Activated CD4-positive, alpha-beta T cell treated with anti-CD3 and anti-CD28 coated beads, Interleukin-2, Interleukin-6, amounts not matched to agents 100 ng/mL and 50 ng/mL, durations not matched to agents 16 hours and 8 hours (primary cell): ENCODE measurements around the gene VRTN.
A peak's percentile ranks its signal among the peaks of the same experiment; 100 is the strongest.

Source experiments
- DNase-seq: peaks from one replicate; pipeline ENCODE4 v3.0.0-alpha.2; 2020

The VRTN gene

GRCh38 chr14:74400031-74400685, 51.9 kb downstream of the VRTN start:
- no peak for DNase-seq

- DNase-seq: no peak
These were observed 52.7 kb downstream of the VRTN start for GRCh38 chr14:74400919-74401503.

GRCh38 chr14:74401504-74402241, 53.4 kb downstream of the VRTN start:
- peak; percentile 59 for DNase-seq

- no peak for DNase-seq
These were observed 54.4 kb downstream of the VRTN start for GRCh38 chr14:74402401-74403251.

- DNase-seq: no peak
These were observed 55.5 kb downstream of the VRTN start for GRCh38 chr14:74403619-74404417.

- no peak for DNase-seq
These were observed 56.2 kb downstream of the VRTN start for GRCh38 chr14:74404435-74404834.

- DNase-seq: no peak
These were observed 57.4 kb downstream of the VRTN start for GRCh38 chr14:74405663-74406062.

GRCh38 chr14:74407021-74407800, 58.9 kb downstream of the VRTN start:
- no peak for DNase-seq

GRCh38 chr14:74407801-74408154, 59.5 kb downstream of the VRTN start:
- DNase-seq: no peak

GRCh38 chr14:74408870-74409269, 60.6 kb downstream of the VRTN start:
- DNase-seq: no peak

GRCh38 chr14:74409441-74409840, 61.2 kb downstream of the VRTN start:
- DNase-seq: no peak
